Measurements from ENCODE around the gene TLDC2.
"Not testable (repeated sequence)": the region's sequence is repeated elsewhere in the genome, so short reads cannot be mapped to it uniquely, and the experiment has no call there.

DNA sequence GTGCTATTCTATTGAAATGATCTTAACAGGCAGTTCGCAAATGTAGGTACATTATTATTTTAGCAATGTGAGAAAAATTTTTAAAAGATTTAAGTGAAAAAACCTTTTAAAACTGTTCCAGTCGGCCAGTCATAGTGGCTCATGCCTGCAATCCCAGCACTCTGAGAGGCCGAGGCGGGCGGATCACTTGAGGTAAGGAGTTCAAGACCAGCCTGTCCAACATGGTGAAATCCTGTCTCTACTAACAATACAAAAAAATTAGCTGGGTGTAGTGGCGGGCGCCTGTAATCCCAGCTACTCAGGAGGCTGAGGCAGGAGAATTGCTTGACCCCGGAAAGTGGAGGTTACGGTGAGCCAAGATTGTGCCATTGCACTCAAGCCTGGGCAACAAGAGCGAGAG is 29.6 kb downstream of the TLDC2 start:
- TF ChIP-seq, protein P1, sequence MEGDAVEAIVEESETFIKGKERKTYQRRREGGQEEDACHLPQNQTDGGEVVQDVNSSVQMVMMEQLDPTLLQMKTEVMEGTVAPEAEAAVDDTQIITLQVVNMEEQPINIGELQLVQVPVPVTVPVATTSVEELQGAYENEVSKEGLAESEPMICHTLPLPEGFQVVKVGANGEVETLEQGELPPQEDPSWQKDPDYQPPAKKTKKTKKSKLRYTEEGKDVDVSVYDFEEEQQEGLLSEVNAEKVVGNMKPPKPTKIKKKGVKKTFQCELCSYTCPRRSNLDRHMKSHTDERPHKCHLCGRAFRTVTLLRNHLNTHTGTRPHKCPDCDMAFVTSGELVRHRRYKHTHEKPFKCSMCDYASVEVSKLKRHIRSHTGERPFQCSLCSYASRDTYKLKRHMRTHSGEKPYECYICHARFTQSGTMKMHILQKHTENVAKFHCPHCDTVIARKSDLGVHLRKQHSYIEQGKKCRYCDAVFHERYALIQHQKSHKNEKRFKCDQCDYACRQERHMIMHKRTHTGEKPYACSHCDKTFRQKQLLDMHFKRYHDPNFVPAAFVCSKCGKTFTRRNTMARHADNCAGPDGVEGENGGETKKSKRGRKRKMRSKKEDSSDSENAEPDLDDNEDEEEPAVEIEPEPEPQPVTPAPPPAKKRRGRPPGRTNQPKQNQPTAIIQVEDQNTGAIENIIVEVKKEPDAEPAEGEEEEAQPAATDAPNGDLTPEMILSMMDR (IDR thresholded peaks at IDR 0.05): not testable (repeated sequence)
- TF ChIP-seq POLR2A, EP300, POLR2AphosphoS5 (IDR thresholded peaks at IDR 0.05): not testable (repeated sequence)

Data from stomach (tissue), 4 donors.